K562 (cell line): ENCODE measurements around the gene DDAH1. TPM values are rescaled to one million over a fixed set of nuclear protein-coding genes. Genes with fewer than 3 reads are reported as not detected.

Experiments used
- ATAC-seq: fragments of 200-7000 bp; cut with Tn5 transposase; 3 replicates; pipeline ENCODE4 v1.9.1; 2020; ENCODE audit warnings: moderate library complexity
- BruUV-seq: library from RNA; stranded (reverse); fragments of 400-500 nt; replicated peaks from 2 replicates; lab custom pipeline; 2021; lab: Mats Ljungman, UMichigan
- CTCF ChIA-PET: fragments of 300-600 bp; formaldehyde crosslinking; extraction: SDS; loops from one replicate; lab custom pipeline; 2021; ENCODE audit warnings: low intra/inter-chr PET ratio; lab: Yijun Ruan, JAX
- POLR2A ChIA-PET: fragments of 300-600, 350-650 bp; sonication (Branson Sonifier 250); formaldehyde crosslinking; extraction: SDS; loops from one replicate; lab custom pipeline; 2021; ENCODE audit warnings: antibody characterized with exemption, inconsistent platforms; lab: Yijun Ruan, JAX
- DNase-seq, 4 experiments: peaks; one replicate each; pipeline versions ENCODE4 v3.0.0 to v3.0.0-alpha.2; 2011 to 2018; ENCODE audit warnings: low spot score in 3 of 4, mixed read lengths in 3 of 4; ENCODE audit errors: extremely low read depth in 1 of 4
- FAIRE-seq: peaks from 2 replicates; lab custom pipeline; 2011; peaks lifted over from hg19 to GRCh38; lab: Jason Lieb, UNC
- H2AFZ ChIP-seq: 2 replicates; pipeline ENCODE4 v1.6.0; 2011; ENCODE audit warnings: low read depth, low read length, control low read depth, inconsistent platforms
- H3K27ac ChIP-seq: fragments of 200-600 bp; 3 replicates; pipeline ENCODE4 v1.8.0; 2011; ENCODE audit warnings: low read depth, mild to moderate bottlenecking, control low read depth, inconsistent platforms, low read length, moderate library complexity, mixed read lengths; ENCODE audit errors: extremely low read depth
- H3K27me3 ChIP-seq, 2 experiments: fragments of 300-600 bp in 1 of 2; 2 replicates in 1 of 2; 3 replicates in 1 of 2; pipeline versions ENCODE4 v1.6.0 to v1.8.0; 2011; ENCODE audit warnings: inconsistent platforms in 2 of 2, low read length in 2 of 2, mild to moderate bottlenecking in 1 of 2, mixed read lengths in 1 of 2, moderate library complexity in 1 of 2; ENCODE audit not compliant: control insufficient read depth in 2 of 2, insufficient read depth in 2 of 2
- H3K36me3 ChIP-seq: fragments of 300-600 bp; 3 replicates; pipeline ENCODE4 v1.8.0; 2011; ENCODE audit warnings: mild to moderate bottlenecking, low read length, inconsistent platforms; ENCODE audit not compliant: control insufficient read depth, insufficient read depth
- H3K4me1 ChIP-seq, 2 experiments: fragments of 200-600 bp in 1 of 2; replicated peaks in 1 of 2; 2 replicates in 1 of 2; 3 replicates in 1 of 2; pipeline versions ENCODE4 v1.5.1 to v1.8.0; 2011; ENCODE audit warnings: inconsistent platforms in 2 of 2, low read length in 2 of 2, mild to moderate bottlenecking in 1 of 2, mixed read lengths in 1 of 2, moderate library complexity in 1 of 2; ENCODE audit not compliant: control insufficient read depth in 2 of 2, insufficient read depth in 2 of 2
- H3K4me2 ChIP-seq: 2 replicates; pipeline ENCODE4 v1.6.1; 2011; ENCODE audit warnings: low read length, control low read depth, inconsistent platforms, mixed read lengths; ENCODE audit not compliant: insufficient read depth
- H3K4me3 ChIP-seq: fragments of 200-600 bp; sonication (generic), shearing (Covaris generic); 2 replicates; pipeline ENCODE4 v1.5.1; 2016; ENCODE audit warnings: control low read depth, inconsistent platforms
- H3K79me2 ChIP-seq: fragments of 200-600 bp; 3 replicates; pipeline ENCODE4 v1.8.0; 2011; ENCODE audit warnings: low read length, inconsistent platforms; ENCODE audit not compliant: control insufficient read depth, insufficient read depth
- H3K9ac ChIP-seq, 2 experiments: 2 replicates each; pipeline versions ENCODE4 v1.6.0 to v1.6.1; 2011; ENCODE audit warnings: low read depth in 2 of 2, low read length in 2 of 2, control low read depth in 1 of 2, inconsistent platforms in 1 of 2, mild to moderate bottlenecking in 1 of 2, mixed read lengths in 1 of 2; ENCODE audit not compliant: insufficient read depth in 1 of 2
- H3K9me1 ChIP-seq: one replicate; pipeline ENCODE4 v1.6.0; 2011; ENCODE audit warnings: inconsistent platforms, mild to moderate bottlenecking, low read length, moderate library complexity; ENCODE audit not compliant: control insufficient read depth, insufficient read depth
- H3K9me3 ChIP-seq: replicated peaks from 2 replicates; pipeline ENCODE4 v1.5.1; 2011; ENCODE audit warnings: low read depth, low read length, inconsistent platforms; ENCODE audit not compliant: control insufficient read depth, insufficient read depth
- H4K20me1 ChIP-seq: replicated peaks from 2 replicates; pipeline ENCODE4 v1.6.1; 2011; ENCODE audit warnings: low read length, inconsistent platforms, mixed read lengths; ENCODE audit not compliant: control insufficient read depth, insufficient read depth
- GABPA ChIP-seq: fragments of 200-800 bp; sonication (Bioruptor generic); conservative IDR thresholded peaks from 2 replicates; pipeline ENCODE4 v1.6.1; 2016; ENCODE audit warnings: low read depth, missing genetic modification characterization, missing compliant biosample characterization
- HLTF ChIP-seq: fragments of 450-650 bp; IDR thresholded peaks from 2 replicates; pipeline ENCODE4 v1.6.1; 2016
- NCOA6 ChIP-seq: fragments of 450-650 bp; IDR thresholded peaks from 2 replicates; pipeline ENCODE4 v1.6.1; 2017; ENCODE audit warnings: mild to moderate bottlenecking
- SP2 ChIP-seq: IDR thresholded peaks from 2 replicates; pipeline ENCODE4 v1.6.1; 2011; ENCODE audit warnings: mild to moderate bottlenecking, low read depth, low read length, moderate library complexity; ENCODE audit not compliant: poor library complexity, severe bottlenecking; ENCODE audit errors: extremely low read depth
- WHSC1 ChIP-seq: IDR thresholded peaks from one replicate; pipeline ENCODE4 v1.6.1; 2012; ENCODE audit warnings: low read length, control low read depth, inconsistent platforms
- ZNF324 ChIP-seq: fragments of 250-450 bp; sonication (Bioruptor Pico); IDR thresholded peaks from 2 replicates; pipeline ENCODE4 v1.4.0; 2020; ENCODE audit warnings: mild to moderate bottlenecking
- WGBS: fragments of 100-300 bp; shearing (Covaris generic); methylation state at CpG from one replicate; pipeline ENCODE4 v1.1.6; 2016; ENCODE audit warnings: low coverage, mixed read lengths; ENCODE audit not compliant: insufficient coverage; ENCODE audit errors: missing lambda C conversion rate; 5-methylcytosine and 5-hydroxymethylcytosine counted together
- in situ Hi-C: fragments of 300-500 bp; cut with MboI; formaldehyde crosslinking; loops from 4 replicates; pipeline ENCODE4 v1.15.0; 2018; ENCODE audit warnings: inconsistent platforms, mixed read lengths
- intact Hi-C: fragments of 100-400 bp; cut with micrococcal nuclease; formaldehyde crosslinking; loops from 2 replicates; pipeline ENCODE4 v1.14.2; 2022
- polyA plus RNA-seq, 8 experiments: library from polyadenylated mRNA; depleted of rRNA in 4 of 8; stranded (reverse) in 5 of 8; unstranded in 3 of 8; fragments of >200 nt; fragmentation: Nextera tagmentation in 2 of 8; fragmentation: Illumina TruSeq in 1 of 8; extraction: Ambion mirVana in 2 of 8; extraction: Trizol in 1 of 8; gene quantifications; 2 replicates each; pipeline versions ENCODE4 v1.2.1 to v1.2.3, GENCODE V29; 2011 to 2014; ENCODE audit warnings: inconsistent platforms in 1 of 8, missing spikeins in 1 of 8
- total RNA-seq, 7 experiments: library from RNA; depleted of rRNA in 6 of 7; stranded (reverse); fragments of >200 nt in 6 of 7; fragmentation: Illumina TruSeq in 2 of 7; extraction: Trizol in 2 of 7; gene quantifications; 2 replicates each; pipeline versions ENCODE4 v1.2.1 to v1.2.3, GENCODE V29; 2011 to 2021; ENCODE audit warnings: low replicate concordance in 1 of 7
- TF ChIP-seq, protein P1 (sequence below): fragments of 450-650 bp; IDR thresholded peaks from 2 replicates; pipeline ENCODE4 v1.6.1; 2016; ENCODE audit warnings: mild to moderate bottlenecking
- TF ChIP-seq, protein P2 (sequence below): fragments of 450-650 bp; IDR thresholded peaks from 2 replicates; pipeline ENCODE4 v1.6.1; 2017; ENCODE audit warnings: mild to moderate bottlenecking, moderate library complexity
- TF ChIP-seq, protein P3 (sequence below): fragments of 250-450 bp; sonication (Bioruptor Pico); IDR thresholded peaks from 2 replicates; pipeline ENCODE4 v1.9.0; 2021; ENCODE audit warnings: mild to moderate bottlenecking, inconsistent platforms

DDAH1 gene
- total and polyA plus RNA-seq, 9 of the 15 experiments (the other 6 are each of a cell fraction or from before 2014, with no cell fraction given): 0.04 to 0.24 (median 0.10) TPM

DNA sequence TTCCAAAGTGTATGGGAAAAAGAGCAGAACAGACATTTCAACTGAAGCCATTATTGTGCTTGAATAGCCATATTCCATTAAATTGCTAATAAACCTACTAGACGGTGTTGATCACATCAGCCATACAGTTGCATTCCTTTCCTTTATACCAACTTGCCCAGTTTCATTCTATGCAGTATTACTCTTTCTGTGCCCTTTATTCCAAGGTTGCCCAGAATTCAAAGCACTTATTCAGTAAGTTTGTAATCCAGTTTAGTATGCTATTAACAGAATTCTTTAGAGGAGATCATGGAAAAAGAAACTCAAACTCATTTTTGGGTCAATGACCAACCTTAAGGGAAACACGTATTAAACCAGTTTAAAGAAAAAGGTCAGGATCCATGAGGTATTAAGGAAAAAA, 89.5 kb downstream of the DDAH1 start:
- Histone ChIP-seq H3K36me3 (no peaks in the 10 kb centered on the region), H3K4me3 (no peak overlapping the region), H3K79me2 (no peaks in the 10 kb centered on the region), H3K9ac (no peak overlapping the region), H3K9me1 (no peaks in the 10 kb centered on the region), H4K20me1 (no peaks in the 10 kb centered on the region), H3K27ac (no peak overlapping the region), H2AFZ (no peak overlapping the region), H3K4me1 (no peaks in the 10 kb centered on the region), H3K9me3 (no peaks in the 10 kb centered on the region), H3K4me2 (no peak overlapping the region), H3K27me3 (no peaks in the 10 kb centered on the region)
- TF ChIP-seq, protein P1, sequence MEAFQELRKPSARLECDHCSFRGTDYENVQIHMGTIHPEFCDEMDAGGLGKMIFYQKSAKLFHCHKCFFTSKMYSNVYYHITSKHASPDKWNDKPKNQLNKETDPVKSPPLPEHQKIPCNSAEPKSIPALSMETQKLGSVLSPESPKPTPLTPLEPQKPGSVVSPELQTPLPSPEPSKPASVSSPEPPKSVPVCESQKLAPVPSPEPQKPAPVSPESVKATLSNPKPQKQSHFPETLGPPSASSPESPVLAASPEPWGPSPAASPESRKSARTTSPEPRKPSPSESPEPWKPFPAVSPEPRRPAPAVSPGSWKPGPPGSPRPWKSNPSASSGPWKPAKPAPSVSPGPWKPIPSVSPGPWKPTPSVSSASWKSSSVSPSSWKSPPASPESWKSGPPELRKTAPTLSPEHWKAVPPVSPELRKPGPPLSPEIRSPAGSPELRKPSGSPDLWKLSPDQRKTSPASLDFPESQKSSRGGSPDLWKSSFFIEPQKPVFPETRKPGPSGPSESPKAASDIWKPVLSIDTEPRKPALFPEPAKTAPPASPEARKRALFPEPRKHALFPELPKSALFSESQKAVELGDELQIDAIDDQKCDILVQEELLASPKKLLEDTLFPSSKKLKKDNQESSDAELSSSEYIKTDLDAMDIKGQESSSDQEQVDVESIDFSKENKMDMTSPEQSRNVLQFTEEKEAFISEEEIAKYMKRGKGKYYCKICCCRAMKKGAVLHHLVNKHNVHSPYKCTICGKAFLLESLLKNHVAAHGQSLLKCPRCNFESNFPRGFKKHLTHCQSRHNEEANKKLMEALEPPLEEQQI: no peak
- TF ChIP-seq, protein P2, sequence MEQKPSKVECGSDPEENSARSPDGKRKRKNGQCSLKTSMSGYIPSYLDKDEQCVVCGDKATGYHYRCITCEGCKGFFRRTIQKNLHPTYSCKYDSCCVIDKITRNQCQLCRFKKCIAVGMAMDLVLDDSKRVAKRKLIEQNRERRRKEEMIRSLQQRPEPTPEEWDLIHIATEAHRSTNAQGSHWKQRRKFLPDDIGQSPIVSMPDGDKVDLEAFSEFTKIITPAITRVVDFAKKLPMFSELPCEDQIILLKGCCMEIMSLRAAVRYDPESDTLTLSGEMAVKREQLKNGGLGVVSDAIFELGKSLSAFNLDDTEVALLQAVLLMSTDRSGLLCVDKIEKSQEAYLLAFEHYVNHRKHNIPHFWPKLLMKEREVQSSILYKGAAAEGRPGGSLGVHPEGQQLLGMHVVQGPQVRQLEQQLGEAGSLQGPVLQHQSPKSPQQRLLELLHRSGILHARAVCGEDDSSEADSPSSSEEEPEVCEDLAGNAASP: no peak
- TF ChIP-seq SP2 (no peak), HLTF (no peak), ZNF324 (CRISPR knock-in tag) (no peak), WHSC1 (no peak), GABPA (tag) (no peak), NCOA6 (no peak)
- TF ChIP-seq, protein P3, sequence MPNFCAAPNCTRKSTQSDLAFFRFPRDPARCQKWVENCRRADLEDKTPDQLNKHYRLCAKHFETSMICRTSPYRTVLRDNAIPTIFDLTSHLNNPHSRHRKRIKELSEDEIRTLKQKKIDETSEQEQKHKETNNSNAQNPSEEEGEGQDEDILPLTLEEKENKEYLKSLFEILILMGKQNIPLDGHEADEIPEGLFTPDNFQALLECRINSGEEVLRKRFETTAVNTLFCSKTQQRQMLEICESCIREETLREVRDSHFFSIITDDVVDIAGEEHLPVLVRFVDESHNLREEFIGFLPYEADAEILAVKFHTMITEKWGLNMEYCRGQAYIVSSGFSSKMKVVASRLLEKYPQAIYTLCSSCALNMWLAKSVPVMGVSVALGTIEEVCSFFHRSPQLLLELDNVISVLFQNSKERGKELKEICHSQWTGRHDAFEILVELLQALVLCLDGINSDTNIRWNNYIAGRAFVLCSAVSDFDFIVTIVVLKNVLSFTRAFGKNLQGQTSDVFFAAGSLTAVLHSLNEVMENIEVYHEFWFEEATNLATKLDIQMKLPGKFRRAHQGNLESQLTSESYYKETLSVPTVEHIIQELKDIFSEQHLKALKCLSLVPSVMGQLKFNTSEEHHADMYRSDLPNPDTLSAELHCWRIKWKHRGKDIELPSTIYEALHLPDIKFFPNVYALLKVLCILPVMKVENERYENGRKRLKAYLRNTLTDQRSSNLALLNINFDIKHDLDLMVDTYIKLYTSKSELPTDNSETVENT: no peak
- POLR2A ChIA-PET: no interaction called here
- no peak for FAIRE-seq
- no peak for ATAC-seq
- BruUV-seq: no TSS peak
- 0% methylated on average over 2 of the region's 2 CpGs for WGBS
- in situ Hi-C loops (no loop called here), intact Hi-C loops (no loop called here)
- DNase-seq: no peak
- CTCF ChIA-PET: no interaction called here
